ENCODE data around the gene HEXIM1. TPM values are rescaled to one million over a fixed set of nuclear protein-coding genes. Genes with fewer than 3 reads are reported as not detected.
A peak's percentile ranks its signal among the peaks of the same experiment; 100 is the strongest.

Gene HEXIM1
- total RNA-seq, 1 donor from 2014 or later, result 36.1 TPM

GRCh38 chr17:45144199-45145034, 3.9 kb upstream of the HEXIM1 start:
- H3K4me3 ChIP-seq, result peak overlapping the region; percentile 51
- no peaks in the 10 kb centered on the region for H3K36me3 ChIP-seq
- peak; percentile 81 for DNase-seq
- H3K27ac ChIP-seq, result peak overlapping the region; percentile 87
- intact Hi-C loops (cut with DNase I), result no loop called here
- TF ChIP-seq CTCF (IDR thresholded peaks at IDR 0.05), result no peak
- ATAC-seq, result peak; percentile 4
- no peaks in the 10 kb centered on the region for H3K9me3 ChIP-seq
- H3K27me3 ChIP-seq, result no peaks in the 10 kb centered on the region
- peaks cover 29% of the 10 kb centered on the region for H3K4me1 ChIP-seq

GRCh38 chr17:45145035-45145389, 3.3 kb upstream of the HEXIM1 start:
- no peak for TF ChIP-seq CTCF (IDR thresholded peaks at IDR 0.05)
- Histone ChIP-seq H3K4me1 (peaks cover 29% of the 10 kb centered on the region), H3K4me3 (peak overlapping the region; percentile 51), H3K9me3 (no peaks in the 10 kb centered on the region), H3K36me3 (no peaks in the 10 kb centered on the region), H3K27me3 (no peaks in the 10 kb centered on the region), H3K27ac (peak overlapping the region; percentile 87)
- intact Hi-C loops (cut with DNase I), result no loop called here
- ATAC-seq, result no peak
- no peak for DNase-seq

- ATAC-seq (no peak), DNase-seq (no peak)
- no peaks in the 10 kb centered on the region for H3K36me3 ChIP-seq
- H3K9me3 ChIP-seq, result no peaks in the 10 kb centered on the region
- intact Hi-C loops (cut with DNase I), result no loop called here
- TF ChIP-seq CTCF (IDR thresholded peaks at IDR 0.05), result no peak
- H3K27me3 ChIP-seq, result no peaks in the 10 kb centered on the region
- peaks cover 36% of the 10 kb centered on the region for H3K4me1 ChIP-seq
- H3K27ac ChIP-seq, result peak overlapping the region; percentile 100
- H3K4me3 ChIP-seq, result no peak overlapping the region
Measured at GRCh38 chr17:45146166-45146565, 2.1 kb upstream of the HEXIM1 start.

GRCh38 chr17:45146592-45146889, 1.7 kb upstream of the HEXIM1 start:
- ATAC-seq (no peak), DNase-seq (no peak)
- TF ChIP-seq CTCF (IDR thresholded peaks at IDR 0.05), result no peak
- Histone ChIP-seq H3K9me3 (no peaks in the 10 kb centered on the region), H3K4me3 (peak overlapping the region; percentile 87), H3K4me1 (peaks cover 40% of the 10 kb centered on the region), H3K27me3 (no peaks in the 10 kb centered on the region), H3K36me3 (no peaks in the 10 kb centered on the region), H3K27ac (peak overlapping the region; percentile 100)
- intact Hi-C loops (cut with DNase I), result no loop called here

GRCh38 chr17:45146890-45147580, 1.2 kb upstream of the HEXIM1 start:
- Histone ChIP-seq H3K4me3 (peak overlapping the region; percentile 87), H3K4me1 (peaks cover 45% of the 10 kb centered on the region), H3K27ac (peak overlapping the region; percentile 100), H3K27me3 (no peaks in the 10 kb centered on the region), H3K9me3 (no peaks in the 10 kb centered on the region), H3K36me3 (no peaks in the 10 kb centered on the region)
- TF ChIP-seq CTCF (IDR thresholded peaks at IDR 0.05), result no peak
- intact Hi-C loops (cut with DNase I), result no loop called here
- peak; percentile 11 for ATAC-seq
- DNase-seq, result no peak

All from upper lobe of right lung (tissue), 1 donor.